Type B pancreatic cell (in vitro differentiated cells): Measurements from ENCODE around the gene DDI1. TPM values are rescaled to one million over a fixed set of nuclear protein-coding genes. Genes with fewer than 3 reads are reported as not detected.
"Not testable (repeated sequence)": the region's sequence is repeated elsewhere in the genome, so short reads cannot be mapped to it uniquely, and the experiment has no call there.

ENCODE experiments used
- DNase-seq: peaks from one replicate; pipeline ENCODE4 v3.0.0; 2021; ENCODE audit warnings: mixed read lengths; ENCODE audit not compliant: unreplicated experiment; ENCODE audit errors: extremely low spot score
- H3K27ac Mint-ChIP-seq: 2 replicates; pipeline ENCODE4 v1.8.0; 2021; ENCODE audit warnings: mild to moderate bottlenecking, mixed read lengths
- H3K27me3 Mint-ChIP-seq: 2 replicates; pipeline ENCODE4 v1.8.0; 2021; ENCODE audit warnings: mixed read lengths
- H3K36me3 Mint-ChIP-seq: 2 replicates; pipeline ENCODE4 v1.8.0; 2021; ENCODE audit warnings: mixed read lengths
- H3K4me1 Mint-ChIP-seq: one replicate; pipeline ENCODE4 v1.8.0; 2021; ENCODE audit warnings: mixed read lengths; ENCODE audit not compliant: unreplicated experiment
- H3K4me3 Mint-ChIP-seq: 2 replicates; pipeline ENCODE4 v1.8.0; 2021; ENCODE audit warnings: mild to moderate bottlenecking, mixed read lengths
- H3K9me3 Mint-ChIP-seq: 2 replicates; pipeline ENCODE4 v1.8.0; 2021; ENCODE audit warnings: mixed read lengths
- total RNA-seq: library from RNA; stranded (reverse); gene quantifications from 2 replicates; pipeline ENCODE4 v1.2.1, GENCODE V29; 2021; ENCODE audit warnings: low replicate concordance
- TF ChIP-seq, protein P1 (sequence below): fragments of 200-600 bp; sonication (generic); conservative IDR thresholded peaks from 2 replicates; pipeline ENCODE4 v1.5.0; 2021; ENCODE audit warnings: antibody characterized with exemption, mild to moderate bottlenecking

DDI1 gene
- total RNA-seq, 1 donor from 2014 or later, result not detected

DNA sequence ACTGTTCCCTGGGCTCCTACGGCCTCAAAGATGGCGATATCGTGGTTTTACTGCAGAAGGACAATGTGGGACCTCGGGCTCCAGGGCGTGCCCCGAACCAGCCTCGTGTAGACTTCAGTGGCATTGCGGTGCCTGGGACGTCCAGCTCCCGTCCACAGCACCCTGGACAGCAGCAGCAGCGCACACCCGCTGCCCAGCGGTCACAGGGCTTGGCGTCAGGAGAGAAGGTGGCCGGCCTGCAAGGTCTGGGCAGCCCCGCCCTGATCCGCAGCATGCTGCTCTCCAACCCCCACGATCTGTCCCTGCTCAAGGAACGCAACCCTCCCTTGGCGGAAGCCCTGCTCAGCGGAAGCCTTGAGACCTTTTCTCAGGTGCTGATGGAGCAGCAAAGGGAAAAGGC is 555 bp downstream of the DDI1 start:
- H3K27me3 Mint-ChIP-seq, result no peaks in the 10 kb centered on the region
- H3K4me3 Mint-ChIP-seq, result no peak overlapping the region
- TF ChIP-seq, protein P1, sequence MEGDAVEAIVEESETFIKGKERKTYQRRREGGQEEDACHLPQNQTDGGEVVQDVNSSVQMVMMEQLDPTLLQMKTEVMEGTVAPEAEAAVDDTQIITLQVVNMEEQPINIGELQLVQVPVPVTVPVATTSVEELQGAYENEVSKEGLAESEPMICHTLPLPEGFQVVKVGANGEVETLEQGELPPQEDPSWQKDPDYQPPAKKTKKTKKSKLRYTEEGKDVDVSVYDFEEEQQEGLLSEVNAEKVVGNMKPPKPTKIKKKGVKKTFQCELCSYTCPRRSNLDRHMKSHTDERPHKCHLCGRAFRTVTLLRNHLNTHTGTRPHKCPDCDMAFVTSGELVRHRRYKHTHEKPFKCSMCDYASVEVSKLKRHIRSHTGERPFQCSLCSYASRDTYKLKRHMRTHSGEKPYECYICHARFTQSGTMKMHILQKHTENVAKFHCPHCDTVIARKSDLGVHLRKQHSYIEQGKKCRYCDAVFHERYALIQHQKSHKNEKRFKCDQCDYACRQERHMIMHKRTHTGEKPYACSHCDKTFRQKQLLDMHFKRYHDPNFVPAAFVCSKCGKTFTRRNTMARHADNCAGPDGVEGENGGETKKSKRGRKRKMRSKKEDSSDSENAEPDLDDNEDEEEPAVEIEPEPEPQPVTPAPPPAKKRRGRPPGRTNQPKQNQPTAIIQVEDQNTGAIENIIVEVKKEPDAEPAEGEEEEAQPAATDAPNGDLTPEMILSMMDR, result no peak
- no peak overlapping the region for H3K27ac Mint-ChIP-seq
- peaks cover 3% of the 10 kb centered on the region for H3K36me3 Mint-ChIP-seq
- H3K4me1 Mint-ChIP-seq, result peaks cover 4% of the 10 kb centered on the region
- DNase-seq, result no peak
- H3K9me3 Mint-ChIP-seq, result no peaks in the 10 kb centered on the region

- peaks cover 10% of the 10 kb centered on the region for H3K4me1 Mint-ChIP-seq
- H3K27ac Mint-ChIP-seq, result no peak overlapping the region
- no peak overlapping the region for H3K4me3 Mint-ChIP-seq
- H3K27me3 Mint-ChIP-seq, result no peaks in the 10 kb centered on the region
- no peak for DNase-seq
- peaks cover 3% of the 10 kb centered on the region for H3K36me3 Mint-ChIP-seq
- TF ChIP-seq, protein P1, result no peak
- H3K9me3 Mint-ChIP-seq, result no peaks in the 10 kb centered on the region
Observed at GRCh38 chr11:104041792-104042191, 5.4 kb downstream of the DDI1 start.

DNA sequence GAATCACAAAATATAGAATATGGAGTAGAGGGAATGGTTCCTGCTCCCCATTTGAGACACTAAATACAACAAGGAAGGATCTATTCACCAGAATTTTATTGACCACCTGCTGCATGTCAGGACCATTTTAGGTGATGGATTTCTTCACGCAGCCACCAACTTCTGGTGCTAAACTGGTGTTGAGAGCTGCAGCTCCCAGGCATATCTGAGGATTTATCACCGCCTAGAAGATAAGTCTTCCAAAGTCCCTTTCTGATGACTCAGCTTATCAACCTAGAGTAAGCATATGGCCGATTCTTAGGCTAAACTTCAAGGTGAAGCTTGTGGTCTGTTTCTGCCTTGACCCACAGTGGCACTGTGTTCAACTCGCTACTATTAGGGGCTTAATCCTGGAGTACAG is 6.7 kb downstream of the DDI1 start:
- Mint-ChIP-seq H3K27ac (no peak overlapping the region), H3K27me3 (no peaks in the 10 kb centered on the region), H3K4me1 (peaks cover 10% of the 10 kb centered on the region), H3K9me3 (no peaks in the 10 kb centered on the region), H3K36me3 (no peaks in the 10 kb centered on the region), H3K4me3 (no peak overlapping the region)
- no peak for DNase-seq
- TF ChIP-seq, protein P1, result no peak

DNA sequence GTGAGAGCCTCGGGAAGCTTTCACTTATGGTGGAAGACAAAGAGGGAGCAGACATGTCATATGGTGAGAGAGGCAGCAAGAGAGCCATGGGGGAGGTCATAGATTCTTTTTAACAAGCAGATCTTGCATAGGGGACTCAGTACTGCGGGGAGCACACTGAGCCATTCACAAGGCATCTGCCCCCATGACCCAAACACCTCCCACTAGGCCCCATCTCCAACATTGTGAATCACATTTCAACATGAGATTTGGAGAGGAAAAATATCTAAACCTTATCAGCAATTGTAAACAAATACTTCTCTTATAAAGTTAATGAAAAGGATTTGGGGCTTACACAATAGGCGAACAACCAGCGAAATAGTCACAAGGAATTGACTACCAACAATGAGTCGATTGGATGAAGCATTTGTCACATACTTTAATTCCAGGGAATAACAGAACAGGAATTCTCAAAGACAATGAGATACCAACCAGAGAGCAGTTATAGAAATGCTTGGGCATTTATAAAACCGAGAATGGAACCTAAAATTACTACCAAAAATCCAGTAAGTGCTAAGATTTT is 7.3 kb downstream of the DDI1 start:
- DNase-seq, result no peak
- TF ChIP-seq, protein P1, result no peak
- no peaks in the 10 kb centered on the region for H3K27me3 Mint-ChIP-seq
- no peak overlapping the region for H3K4me3 Mint-ChIP-seq
- H3K36me3 Mint-ChIP-seq, result no peaks in the 10 kb centered on the region
- H3K4me1 Mint-ChIP-seq, result peaks cover 10% of the 10 kb centered on the region
- no peak overlapping the region for H3K27ac Mint-ChIP-seq
- no peaks in the 10 kb centered on the region for H3K9me3 Mint-ChIP-seq

DNA sequence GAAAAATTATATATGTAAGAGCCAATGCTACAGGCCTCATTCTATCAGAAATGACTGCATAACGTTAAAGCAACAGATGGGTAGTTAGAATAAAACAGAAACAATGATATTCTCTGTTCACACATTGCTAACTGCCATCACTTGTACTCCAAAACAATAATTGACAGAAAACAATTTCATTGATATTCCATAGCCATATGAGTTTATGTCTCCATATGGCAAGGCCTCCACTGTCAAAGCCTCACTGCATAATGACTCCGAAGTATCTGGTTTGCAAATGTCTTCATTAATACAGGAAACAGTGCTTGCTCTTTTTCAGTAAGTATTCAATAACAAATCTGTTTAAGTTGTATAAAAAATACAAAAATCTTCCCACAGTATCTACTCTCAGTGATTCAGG is 9.9 kb downstream of the DDI1 start:
- DNase-seq, result no peak
- Mint-ChIP-seq H3K4me1 (peaks cover 10% of the 10 kb centered on the region), H3K27me3 (no peaks in the 10 kb centered on the region), H3K27ac (no peak overlapping the region), H3K4me3 (no peak overlapping the region), H3K36me3 (no peaks in the 10 kb centered on the region), H3K9me3 (no peaks in the 10 kb centered on the region)
- TF ChIP-seq, protein P1, result no peak

GRCh38 chr11:104046858-104047257 is 10.4 kb downstream of the DDI1 start:
- not testable (repeated sequence) for H3K27me3 Mint-ChIP-seq, H3K4me1 Mint-ChIP-seq, H3K27ac Mint-ChIP-seq, H3K4me3 Mint-ChIP-seq, DNase-seq, H3K36me3 Mint-ChIP-seq, H3K9me3 Mint-ChIP-seq
